SU-DHL-6 (cell line): ENCODE results near the gene SHISAL1.

Experiments used
- CTCF ChIP-seq: fragments of 200-600 bp; sonication (generic); IDR thresholded peaks from one replicate; pipeline ENCODE4 v1.5.1; 2017; ENCODE audit warnings: antibody characterized with exemption, mild to moderate bottlenecking, low read length, moderate library complexity; ENCODE audit not compliant: insufficient read depth, poor library complexity, severe bottlenecking
- EZH2phosphoT487 ChIP-seq: fragments of 200-600 bp; sonication (generic), shearing (Covaris generic); conservative IDR thresholded peaks from 2 replicates; pipeline ENCODE4 v1.6.1; 2018; ENCODE audit warnings: mild to moderate bottlenecking, antibody characterized with exemption, low read length, moderate library complexity, mixed read lengths

GRCh38 chr22:44287741-44288140 is 25.0 kb downstream of the SHISAL1 start:
- TF ChIP-seq CTCF: no peak
- TF ChIP-seq EZH2phosphoT487: no peak
